GM13976 (cell line): ENCODE measurements around the gene CPS1.

ENCODE experiments used
- DNase-seq: peaks from one replicate; pipeline ENCODE4 v3.0.0; 2012; ENCODE audit warnings: low spot score
- in situ Hi-C: fragments of 300-500 bp; cut with MboI; formaldehyde crosslinking; loops from one replicate; pipeline ENCODE4 v1.12.0; 2022; ENCODE audit warnings: low sequenced_read_pairs, mixed read lengths, inconsistent platforms; ENCODE audit not compliant: unreplicated experiment
- TF ChIP-seq, protein P1 (sequence below): IDR thresholded peaks from 2 replicates; pipeline ENCODE4 v1.5.1; 2012; ENCODE audit warnings: borderline replicate concordance, mild to moderate bottlenecking; ENCODE audit not compliant: insufficient read depth; ENCODE audit errors: extremely low read depth, missing control alignments, control extremely low read depth

CPS1 gene

DNA sequence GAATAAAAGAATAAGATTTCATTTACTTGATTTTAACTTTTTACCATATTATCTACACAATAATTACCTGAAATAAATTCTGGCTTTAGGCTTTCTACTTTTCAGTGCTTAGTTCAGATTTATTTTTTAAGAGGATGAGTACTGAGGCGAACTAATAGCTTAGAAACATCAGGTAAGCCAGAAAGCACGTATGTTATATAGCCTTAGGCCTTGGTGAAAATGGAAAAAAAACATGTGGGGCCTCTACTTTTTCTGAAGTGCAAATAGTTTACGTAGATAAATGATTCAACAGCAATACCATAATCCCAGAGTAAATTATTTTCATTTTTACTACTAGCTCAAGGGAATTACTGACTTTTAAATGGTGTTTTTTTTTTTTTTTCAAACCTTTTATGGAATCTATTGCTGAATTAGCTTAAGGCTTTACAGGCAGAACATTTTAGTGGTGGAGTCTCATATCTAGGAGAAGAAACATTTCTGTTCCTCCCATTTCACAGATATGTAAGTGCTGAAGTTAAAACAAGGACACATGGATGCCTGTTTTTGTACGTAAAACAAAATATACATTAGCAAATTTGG lies 6.2 kb downstream of the CPS1 start:
- TF ChIP-seq, protein P1, sequence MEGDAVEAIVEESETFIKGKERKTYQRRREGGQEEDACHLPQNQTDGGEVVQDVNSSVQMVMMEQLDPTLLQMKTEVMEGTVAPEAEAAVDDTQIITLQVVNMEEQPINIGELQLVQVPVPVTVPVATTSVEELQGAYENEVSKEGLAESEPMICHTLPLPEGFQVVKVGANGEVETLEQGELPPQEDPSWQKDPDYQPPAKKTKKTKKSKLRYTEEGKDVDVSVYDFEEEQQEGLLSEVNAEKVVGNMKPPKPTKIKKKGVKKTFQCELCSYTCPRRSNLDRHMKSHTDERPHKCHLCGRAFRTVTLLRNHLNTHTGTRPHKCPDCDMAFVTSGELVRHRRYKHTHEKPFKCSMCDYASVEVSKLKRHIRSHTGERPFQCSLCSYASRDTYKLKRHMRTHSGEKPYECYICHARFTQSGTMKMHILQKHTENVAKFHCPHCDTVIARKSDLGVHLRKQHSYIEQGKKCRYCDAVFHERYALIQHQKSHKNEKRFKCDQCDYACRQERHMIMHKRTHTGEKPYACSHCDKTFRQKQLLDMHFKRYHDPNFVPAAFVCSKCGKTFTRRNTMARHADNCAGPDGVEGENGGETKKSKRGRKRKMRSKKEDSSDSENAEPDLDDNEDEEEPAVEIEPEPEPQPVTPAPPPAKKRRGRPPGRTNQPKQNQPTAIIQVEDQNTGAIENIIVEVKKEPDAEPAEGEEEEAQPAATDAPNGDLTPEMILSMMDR: no peak
- DNase-seq: no peak
- in situ Hi-C loops: no loop called here

DNA sequence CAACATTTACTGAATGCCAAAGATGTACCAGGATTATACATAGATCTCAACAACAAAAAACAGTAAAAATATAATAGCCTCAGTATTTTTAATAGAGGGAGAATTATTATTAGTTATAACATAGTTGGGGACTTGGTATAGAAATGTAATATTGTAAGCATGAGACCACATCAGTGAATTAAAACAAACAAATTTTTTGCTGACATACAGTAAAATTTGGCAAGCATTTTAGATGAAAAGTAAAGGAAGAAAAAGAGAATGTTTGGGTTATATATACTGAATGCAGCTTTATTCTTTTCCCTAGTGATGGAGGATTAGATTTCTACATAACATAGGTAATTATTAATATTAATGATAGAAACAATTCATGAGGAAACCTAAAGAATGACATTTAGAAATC lies 10.9 kb downstream of the CPS1 start:
- DNase-seq: no peak
- TF ChIP-seq, protein P1: no peak
- in situ Hi-C loops: no loop called here

DNA sequence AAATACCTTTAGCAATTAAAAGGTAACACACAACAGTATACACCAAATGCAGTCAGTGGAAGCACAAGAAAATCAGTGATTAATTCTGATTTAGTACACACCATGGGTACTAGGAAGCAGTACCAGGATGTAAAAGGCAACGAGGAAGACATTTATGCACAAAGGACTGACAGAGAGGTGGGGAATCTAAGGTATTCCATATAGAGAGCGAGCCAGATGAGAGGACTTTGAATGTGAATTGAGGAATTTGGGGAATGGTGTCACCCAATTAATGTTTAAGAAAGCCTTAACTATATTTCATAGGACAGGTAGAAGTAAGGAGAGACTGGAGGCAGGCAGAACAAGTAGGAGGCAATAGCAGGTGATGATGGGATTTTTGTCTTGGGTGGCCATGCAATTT lies 11.7 kb downstream of the CPS1 start:
- TF ChIP-seq, protein P1: no peak
- in situ Hi-C loops: no loop called here

DNA sequence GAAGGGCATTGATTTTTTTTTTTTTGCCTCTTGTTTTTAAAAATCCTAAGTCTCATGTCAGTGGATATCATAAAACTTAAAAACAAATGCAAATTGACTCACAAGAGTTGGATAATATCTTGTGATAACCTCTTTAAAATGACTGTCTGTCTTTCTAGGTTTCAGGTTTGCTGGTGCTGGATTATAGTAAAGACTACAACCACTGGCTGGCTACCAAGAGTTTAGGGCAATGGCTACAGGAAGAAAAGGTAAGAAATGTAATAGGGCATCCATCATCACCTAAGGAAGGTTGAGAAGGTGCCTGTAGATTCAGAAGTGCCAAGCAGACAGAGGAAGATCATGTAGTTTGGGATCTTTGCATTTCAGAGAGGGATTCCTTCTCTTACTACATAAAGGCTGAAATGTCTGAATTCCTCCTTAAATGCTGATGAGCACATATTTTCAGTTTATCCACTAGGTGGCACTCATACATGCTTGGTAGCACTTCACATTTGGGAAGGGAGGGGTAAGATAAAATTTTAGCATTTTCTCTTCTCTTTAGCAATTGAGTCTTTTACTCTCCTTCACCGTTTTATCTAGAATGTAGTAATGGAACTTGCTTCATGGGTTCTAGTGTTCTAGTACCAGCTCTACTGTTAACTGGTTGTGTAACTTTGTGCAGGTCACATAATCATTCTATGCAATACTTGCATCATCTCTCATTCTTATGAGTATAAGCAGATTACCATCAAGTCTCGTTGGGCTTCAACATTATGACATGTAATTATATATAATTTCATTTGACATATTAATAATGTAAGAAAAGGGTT lies 21.1 kb downstream of the CPS1 start:
- DNase-seq: peak; percentile 25
- TF ChIP-seq, protein P1: peak; percentile 86
- in situ Hi-C loops: no loop called here

More for the DNA sequence above, 11.7 kb downstream of the CPS1 start:
- DNase-seq: no peak

DNA sequence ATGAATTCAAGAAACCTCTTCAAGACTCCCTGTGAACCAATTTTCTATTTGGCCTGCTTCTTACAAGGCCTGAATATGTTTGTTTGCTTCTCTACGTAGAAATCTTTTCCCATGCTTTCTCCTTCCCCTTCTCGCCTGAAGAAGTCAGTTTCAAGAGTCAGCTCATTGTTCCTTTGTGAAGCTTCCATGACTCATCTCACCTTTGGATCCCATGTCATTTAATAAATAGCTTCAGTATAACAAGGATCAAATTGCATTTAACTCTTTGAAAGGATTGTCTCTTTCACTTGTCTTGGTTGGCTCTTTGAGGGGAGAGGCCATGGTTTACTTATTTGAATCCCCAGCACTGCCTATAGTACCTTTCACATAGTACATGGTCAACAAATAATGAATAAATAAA lies 28.4 kb downstream of the CPS1 start:
- DNase-seq: no peak
- in situ Hi-C loops: no loop called here

DNA sequence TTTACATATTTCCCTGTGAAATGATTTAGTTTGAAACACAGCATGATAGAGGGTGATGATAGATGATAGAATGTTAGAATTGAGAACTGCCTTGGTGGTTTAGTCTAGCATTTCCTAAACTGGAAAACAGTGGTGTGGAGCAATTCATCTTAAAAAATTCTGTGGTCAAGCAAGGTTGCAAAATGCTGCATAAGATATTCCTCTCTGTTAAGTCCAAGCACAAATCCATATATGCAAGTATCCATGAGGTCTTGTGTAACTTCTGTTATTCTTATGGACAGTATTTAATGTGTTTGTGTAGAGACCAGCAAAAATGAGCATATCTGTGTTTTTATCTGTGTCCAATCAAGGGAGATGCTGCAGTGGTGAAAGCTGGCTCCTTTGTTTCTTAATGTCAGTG lies 30.0 kb downstream of the CPS1 start:
- in situ Hi-C loops: no loop called here
- TF ChIP-seq, protein P1: no peak

More for the DNA sequence above, 28.4 kb downstream of the CPS1 start:
- TF ChIP-seq, protein P1: no peak

More for the DNA sequence above, 30.0 kb downstream of the CPS1 start:
- no peak for DNase-seq
